NCI-H1930 (cell line): ENCODE data around the gene FMOD.
"Not testable (repeated sequence)": the region's sequence is repeated elsewhere in the genome, so short reads cannot be mapped to it uniquely, and the experiment has no call there.

Experiments
- DNase-seq, 2 experiments: peaks; one replicate each; lab custom pipeline; 2025; lab: John Stamatoyannopoulos, UW

Gene FMOD

DNA sequence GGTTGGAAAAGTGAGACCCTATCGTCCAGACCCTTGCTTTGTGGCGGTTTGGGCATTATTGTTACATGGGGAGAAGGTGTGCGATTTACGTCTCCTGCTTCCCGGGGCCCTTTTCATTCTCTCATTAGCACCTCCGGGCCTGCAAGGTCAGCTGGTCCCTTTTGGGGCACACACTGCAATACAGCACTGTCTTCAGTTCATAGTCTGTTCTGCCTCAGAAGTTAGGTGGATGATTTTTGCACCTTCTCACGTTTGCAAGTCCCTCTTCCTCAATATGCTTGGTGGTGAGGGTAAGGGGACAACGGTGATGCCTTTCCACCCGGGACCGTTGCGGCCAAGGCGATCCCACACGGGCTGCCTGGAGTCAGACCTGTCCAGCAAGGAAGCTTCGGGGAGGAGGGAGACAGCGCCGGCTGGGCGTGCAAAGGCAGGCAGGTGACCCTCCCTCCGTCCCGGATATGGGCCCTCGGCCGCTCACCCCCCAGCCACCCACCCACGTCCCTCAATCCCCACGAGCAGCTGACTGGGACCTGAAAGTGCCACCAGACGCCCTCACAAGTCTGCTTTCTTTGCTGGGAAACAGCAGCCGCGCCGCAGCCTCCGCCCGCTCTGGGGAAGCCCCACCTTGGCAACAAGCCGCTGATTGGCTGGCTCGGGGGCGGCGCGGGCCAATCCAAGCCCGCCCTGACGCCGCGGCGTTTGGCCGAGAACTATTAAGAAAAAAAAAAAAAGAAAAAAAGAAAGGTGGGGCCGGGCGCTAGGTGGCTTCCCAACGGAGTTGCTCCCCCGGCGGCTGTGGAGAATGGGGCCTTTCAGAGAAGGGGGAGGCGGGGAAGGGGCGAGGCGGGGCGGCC is 23.9 kb downstream of the FMOD start:
- peak; percentile 87 to 88 for DNase-seq

DNA sequence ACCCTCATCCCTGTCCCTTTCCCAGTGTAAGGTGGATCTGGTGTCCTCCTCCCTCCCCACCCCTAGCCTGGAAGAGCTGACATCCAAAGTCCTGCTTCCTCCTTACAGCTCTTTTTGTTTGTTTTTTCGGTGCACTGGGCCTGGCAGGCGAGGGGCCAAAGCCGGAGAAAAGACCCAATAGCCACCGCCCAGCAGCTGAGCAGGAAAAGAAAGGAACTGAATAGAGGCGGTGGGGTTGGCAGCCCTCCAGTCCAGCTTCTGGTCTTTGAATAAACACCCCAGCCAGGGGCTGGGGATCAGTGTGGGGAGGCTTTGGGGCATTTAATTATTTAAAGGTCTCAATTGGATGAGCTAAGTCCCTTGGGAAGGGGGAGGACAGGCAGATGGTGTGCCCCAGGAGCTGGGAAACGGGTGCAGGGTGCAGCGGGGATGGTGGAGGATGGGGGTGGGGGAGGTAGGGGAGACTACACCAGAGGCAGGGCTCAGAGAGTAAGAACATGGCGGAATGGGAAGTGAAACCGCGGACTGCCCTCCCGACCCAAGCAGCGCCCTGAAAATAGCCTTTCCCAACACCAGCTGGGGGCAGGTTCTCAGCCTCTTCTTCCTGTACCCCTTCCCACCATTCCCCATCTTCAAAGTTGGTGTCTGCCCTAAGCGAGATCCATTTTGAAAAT is 25.4 kb downstream of the FMOD start:
- peak in 1 of 2 experiments; percentile 10 for DNase-seq

DNA sequence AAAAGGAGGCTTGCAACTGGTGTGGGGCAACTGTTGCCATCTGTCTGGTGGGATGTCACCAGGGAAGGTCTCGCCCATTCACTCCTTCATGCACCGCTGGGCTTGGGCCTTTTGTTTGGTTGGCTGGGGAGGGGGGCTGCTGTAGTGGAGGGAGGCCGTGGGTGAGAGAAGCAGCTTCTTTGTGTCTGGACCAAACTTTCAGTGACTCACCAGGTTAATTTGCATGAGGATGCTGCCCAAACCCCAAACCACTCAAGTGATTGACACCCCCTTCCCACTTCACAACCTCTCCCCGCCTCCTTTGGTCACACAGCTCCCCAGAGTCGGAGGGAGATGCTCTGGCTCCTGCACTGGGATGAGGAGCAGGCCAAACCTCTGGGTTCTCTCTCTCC is 25.9 kb downstream of the FMOD start:
- DNase-seq, result no peak

DNA sequence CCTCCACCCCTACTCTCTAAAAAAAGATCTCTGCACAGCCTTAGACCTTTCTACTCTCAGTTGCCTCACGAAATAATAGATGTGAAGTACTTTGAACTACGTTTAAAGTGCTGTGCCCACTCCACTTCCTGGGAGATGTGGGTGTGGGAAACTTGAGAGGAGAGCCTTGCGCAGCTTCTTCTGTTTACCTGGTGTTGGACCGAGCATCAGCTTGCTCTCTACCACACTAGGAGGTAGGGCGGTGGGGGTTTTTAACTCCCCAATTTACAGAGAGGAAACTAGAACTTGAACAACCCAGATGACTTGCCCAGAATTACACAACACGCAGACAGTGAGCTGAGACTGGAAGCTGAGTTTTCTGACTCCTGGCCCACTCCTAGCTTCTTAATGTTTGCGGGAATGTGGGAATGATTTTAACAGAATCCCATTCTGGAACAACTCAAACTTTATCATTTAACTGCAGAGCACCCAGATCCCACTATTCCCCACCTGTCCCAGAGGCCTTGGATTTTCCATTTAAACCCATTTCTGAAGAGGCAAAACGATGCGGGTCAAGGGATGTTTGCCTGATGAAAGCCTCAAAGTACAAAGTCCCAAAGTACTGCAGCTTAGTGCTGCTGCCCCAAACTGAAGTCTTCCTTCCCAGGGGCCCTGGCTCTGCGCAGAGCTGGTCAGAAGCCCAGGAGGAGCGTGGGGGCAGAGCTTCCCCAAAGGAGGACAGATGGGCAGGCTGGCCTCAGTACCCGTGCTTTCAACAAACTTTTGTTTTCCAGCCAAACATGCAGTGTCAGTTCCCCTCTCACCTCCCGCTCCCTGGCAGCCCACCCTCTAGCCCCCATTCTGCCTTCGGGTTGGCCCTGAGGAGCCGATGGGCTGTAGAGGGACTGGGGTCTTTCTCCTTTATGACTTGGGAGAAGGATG is 26.6 kb downstream of the FMOD start:
- no peak for DNase-seq

DNA sequence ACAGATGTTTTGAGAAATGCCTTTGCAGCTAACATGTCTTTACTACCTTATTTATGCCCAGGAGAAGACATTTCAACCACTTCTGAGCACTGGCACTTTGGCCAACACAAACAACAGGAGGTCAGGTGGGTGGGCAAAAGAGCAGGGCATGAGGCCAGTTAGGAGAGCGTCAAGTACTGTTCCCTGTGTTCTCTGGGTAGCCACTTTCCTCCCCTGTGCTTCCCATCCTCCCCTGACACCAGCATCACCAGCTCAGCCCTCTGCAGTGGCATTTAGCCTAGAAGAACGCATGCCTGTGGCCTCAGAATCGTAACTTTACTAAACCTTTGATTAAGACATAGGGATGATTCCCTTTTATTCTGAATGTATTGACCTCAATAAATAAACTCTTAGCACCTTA is 27.3 kb downstream of the FMOD start:
- no peak for DNase-seq

DNA sequence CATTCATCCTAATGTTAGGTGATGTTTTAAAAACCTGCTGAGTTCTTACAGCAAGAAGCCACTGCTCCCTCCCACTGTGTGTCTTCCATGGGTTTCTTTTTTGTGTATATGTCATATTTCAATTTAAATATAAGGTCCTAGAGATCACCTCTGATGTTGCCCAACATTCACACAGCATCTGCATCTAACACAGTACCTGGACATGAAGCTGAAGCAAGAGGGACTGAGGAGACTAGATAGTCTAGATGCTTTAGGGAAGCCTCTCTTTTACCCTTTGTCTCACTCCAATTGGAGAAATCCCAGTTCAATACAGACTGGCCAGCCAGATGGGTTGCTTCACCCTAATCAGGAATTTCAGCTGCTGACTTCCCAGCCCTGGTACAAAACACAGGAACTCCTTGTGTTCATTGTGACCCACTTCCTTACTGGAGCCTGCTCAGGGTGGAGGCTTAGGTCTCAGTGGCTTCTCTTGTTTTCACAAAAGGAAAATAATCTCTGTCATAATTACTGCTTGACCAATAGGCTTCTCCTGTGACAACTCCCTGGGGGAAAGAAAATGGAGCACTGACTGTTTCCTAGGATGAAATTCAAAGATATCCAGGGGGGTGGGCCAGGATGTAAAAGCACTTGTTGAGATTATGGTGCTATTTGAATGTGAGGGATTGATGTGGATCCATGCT is 28.3 kb downstream of the FMOD start:
- DNase-seq, result no peak

DNA sequence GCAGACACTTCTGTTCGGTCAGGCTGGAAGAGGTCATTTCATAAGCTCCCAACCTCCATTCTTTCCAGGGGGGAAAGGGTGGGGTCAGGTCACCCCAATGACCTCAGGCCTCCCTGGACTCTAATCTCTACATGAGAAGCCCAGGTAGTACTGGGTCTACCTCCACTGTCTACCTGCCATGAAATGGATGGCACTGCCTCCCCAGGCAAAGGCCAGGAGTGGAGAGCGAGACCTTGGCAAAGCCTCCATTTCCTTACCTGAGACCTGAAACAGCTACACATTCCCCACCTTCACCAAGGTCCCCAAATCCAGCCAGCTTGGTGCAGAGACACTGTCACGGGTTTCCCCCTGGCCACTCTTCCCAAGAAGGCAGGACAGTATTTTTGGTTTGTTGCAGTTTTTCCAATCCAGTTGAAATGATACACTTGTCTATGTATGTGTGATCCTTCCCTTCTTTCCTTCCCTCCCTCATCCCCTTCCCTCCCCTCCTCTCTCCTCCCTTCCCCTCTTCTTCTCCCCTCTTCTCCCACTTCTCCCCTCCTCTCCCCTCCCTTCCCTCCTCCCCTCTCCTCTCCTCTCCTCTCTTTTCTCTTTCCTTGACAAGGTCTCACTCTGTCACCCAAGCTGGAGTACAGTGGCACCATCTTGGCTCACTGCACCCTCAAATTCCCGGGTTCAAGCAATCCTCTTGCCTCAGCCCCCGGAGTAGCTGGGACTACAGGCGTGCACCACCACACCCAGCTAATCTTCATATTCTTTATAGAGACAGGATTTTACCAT is 29.5 kb downstream of the FMOD start:
- no peak for DNase-seq

DNA sequence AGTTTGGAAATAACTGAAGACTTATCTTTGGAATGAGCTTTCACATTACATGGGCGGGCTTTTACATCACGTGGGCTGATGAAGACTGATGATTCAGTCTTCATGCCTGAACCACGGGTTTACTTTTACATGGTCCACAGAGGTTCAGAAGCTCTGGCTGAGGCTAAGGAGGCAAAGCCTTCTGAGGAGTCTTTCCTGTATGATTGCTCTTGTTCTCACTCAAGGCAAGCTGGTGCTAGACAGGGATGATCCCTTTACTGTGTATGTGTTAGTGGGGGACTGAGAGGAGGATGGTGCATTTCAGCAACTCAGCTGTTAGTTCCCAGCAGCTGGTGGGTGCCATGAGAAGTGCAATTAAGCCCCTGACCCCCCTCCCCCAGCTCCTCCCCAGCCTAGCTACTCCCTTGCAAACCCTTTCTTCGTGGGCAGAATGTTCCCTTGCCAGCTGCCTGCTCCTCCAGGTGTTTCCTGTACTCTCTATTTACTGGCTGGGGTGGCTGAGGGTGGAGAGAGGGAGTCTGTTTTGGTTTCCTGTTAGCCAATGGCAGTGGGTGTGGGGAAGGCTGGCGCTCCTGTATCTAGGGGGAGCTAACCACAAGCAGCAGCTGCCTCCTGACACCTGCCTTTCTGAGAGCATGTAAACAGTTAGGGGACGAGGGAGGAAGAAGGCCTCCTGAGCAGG is 30.2 kb downstream of the FMOD start:
- peak in 1 of 2 experiments; percentile 24 for DNase-seq

DNA sequence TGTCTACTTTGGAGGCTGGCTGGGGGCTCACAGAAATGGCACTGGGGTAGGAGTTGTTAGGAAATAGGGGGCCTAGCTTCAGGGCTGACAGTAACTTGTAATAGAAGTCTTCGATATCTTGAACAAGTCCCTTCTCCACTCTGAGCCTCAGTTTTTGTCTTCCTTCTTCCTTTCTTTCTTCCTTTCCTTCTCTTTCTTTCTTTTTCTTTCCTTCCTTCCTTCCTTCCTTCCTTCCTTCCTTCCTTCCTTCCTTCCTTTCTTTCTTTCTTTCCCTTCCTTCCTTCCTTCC is 32.7 kb downstream of the FMOD start:
- DNase-seq, result no peak

DNA sequence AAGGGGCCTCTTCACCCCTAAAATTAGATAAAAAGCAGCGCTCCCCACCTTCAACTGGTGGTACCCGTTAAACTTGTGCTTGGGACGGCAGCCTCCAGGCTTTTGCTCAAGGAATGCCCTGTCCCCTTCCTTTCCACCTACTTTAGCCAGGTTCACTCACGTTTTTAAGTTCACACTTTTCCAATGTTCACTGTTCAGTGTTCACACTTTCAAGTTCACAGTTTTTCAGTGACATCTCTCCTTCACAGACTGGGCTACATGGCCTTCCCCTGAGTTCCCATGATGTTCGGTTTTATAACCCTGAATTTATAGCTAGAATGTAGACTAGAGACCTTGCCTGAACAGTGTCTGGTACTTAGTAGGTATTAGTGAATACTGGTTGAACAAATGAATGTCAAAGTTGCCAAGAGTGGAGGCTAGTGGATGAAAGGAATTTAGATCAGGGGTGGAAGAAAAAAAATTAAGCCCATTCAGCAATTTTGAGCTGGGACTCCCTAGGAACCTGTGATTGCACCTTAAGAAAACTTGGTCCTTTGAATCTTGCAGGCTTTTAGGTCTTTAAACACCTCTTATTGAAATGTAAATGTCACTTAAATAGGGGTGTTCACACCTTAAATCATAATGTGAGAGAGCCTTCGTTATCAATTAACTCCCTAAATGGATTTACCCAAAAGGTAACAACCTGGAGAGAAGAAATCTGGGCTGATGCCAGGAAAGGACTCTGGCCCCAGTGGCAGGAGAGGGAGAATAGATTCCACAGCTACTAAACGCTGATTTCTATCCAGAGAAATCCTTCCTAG is 33.3 kb downstream of the FMOD start:
- DNase-seq, result no peak

DNA sequence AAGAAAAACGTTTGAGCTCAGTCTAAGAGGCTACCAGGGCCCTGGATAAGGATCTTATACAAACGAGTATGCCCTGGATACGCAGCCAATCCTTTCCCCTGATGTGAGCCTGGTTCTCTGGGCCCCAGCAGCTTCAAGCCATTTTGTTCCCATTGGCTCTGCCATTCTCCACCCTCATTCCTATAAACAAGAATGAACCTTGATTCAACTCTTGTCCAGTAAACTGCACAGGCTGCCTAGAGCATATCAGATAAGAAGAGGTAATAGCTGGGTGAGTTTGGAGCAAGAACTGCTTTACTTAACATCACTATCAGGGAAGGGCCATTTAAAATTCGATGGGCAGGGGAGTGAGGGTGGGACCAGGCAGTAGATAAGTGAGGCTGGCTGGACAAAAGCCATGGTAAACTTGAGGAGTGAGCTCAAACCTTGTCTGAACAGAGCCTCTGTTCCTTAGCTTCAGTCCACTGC is 34.3 kb downstream of the FMOD start:
- no peak for DNase-seq

DNA sequence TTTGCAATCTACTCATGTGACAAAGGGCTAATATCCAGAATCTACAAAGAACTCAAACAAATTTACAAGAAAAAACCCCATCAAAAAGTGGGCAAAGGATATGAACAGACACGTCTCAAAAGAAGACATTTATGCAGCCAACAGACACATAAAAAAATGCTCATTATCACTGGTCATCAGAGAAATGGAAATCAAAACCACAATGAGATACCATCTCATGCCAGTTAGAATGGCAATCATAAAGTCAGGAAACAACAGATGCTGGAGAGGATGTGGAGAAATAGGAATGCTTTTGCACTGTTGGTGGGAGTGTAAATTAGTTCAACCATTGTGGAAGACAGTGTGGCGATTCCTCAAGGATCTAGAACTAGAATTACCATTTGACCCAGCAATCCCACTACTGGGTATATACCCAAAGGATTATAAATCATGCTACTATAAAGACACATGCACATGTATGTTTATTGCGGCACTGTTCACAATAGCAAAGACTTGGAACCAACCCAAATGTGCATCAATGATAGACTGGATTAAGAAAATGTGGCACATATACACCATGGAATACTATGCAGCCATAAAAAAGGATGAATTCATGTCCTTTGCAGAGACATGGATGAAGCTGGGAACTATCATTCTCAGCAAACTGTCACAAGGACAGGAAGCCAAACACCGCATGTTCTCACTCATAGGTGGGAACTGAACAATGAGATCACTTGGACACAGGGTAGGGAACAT is 36.7 kb downstream of the FMOD start:
- not testable (repeated sequence) for DNase-seq

DNA sequence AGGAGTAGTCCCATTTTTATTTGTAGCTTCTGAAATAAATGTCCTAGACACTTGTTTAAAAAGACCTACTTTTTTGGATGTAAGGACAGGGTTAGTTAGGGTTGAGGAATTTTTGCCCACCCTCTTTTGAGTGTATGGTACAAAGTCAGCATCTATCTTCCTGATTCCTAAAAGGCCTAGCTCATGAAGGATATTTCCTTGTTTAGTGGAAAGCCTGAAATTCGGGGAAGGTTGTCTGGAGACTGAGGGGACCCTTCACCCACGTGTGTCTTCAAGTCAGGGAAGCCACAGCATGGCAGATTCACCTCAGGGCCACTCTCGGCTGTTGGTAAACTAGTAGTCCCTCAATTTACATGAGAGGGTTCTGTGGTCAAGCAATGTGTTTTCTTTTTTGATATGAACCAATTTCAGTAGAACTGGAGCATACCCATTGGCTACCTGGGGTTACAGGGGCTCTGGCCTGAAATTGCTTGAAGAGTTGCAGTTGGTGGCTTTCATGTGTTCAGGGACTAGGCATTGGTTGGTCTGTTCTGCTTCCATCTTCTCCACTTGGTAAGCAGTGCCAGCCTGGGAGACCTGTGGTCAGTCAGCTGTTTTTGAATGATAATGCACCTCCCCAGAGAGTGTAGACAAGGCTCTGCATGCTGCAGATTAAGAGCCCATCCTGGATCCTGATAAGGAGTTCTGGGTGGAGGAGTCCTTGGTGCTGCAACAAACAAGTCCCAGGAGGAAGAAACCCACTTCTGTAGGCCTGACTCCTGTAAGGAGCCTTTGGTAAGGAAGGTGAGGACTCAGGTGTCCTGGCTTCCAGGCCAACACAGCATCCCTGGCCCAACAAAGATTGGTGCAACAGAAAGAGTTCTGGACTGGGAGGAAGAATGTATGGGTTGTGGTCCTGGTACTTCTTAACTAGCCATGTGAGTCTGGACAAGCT is 39.3 kb downstream of the FMOD start:
- DNase-seq, result no peak

DNA sequence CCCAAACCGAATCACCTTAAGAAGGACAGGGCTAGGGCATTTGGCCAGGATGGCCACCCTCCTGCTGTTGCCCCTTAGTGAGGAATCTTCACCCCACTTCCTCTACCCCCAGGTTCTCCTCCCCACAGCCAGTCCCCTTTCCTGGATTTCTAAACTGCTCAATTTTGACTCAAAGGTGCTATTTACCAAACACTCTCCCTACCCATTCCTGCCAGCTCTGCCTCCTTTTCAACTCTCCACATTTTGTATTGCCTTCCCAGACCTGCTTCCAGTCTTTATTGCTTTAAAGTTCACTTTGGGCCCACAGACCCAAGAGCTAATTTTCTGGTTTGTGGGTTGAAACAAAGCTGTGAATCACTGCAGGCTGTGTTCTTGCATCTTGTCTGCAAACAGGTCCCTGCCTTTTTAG is 42.0 kb downstream of the FMOD start:
- DNase-seq, result no peak

DNA sequence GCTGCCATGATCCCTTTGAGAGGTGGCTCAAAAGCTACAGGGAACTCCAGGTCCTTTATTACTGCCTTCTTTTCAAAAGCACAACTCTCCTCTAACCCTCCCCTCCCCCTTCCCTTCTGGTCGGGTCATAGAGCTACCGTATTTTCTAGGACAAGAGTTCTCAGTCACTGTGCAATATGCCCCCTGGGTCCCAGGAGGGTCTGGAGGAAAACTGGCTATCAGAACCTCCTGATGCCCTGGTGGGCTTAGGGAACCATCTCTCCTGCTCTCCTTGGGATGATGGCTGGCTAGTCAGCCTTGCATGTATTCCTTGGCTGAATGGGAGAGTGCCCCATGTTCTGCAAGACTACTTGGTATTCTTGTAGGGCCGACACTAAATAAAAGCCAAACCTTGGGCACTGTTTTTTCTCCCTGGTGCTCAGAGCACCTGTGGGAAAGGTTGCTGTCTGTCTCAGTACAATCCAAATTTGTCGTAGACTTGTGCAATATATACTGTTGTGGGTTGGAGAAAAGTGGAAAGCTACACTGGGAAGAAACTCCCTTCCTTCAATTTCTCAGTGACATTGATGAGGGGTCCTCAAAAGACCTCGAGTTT is 42.5 kb downstream of the FMOD start:
- DNase-seq, result no peak

DNA sequence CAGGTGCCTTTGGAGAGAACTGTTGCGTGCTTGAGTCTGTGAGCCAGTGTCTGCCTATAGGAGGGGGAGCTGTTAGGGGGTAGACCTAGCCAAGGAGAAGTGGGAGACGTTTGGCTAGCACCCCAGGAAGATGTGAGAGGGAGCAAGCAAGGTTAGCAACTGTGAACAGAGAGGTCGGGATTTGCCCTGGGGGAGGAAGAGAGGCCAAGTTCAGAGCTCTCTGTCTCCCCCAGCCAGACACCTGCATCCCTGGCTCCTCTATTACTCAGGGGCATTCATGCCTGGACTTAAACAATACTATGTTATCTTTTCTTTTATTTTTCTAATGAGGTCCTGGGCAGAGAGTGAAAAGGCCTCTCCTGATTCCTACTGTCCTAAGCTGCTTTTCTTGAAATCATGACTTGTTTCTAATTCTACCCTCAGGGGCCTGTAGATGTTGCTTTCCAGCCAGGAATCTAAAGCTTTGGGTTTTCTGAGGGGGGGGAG is 43.2 kb downstream of the FMOD start:
- no peak for DNase-seq

DNA sequence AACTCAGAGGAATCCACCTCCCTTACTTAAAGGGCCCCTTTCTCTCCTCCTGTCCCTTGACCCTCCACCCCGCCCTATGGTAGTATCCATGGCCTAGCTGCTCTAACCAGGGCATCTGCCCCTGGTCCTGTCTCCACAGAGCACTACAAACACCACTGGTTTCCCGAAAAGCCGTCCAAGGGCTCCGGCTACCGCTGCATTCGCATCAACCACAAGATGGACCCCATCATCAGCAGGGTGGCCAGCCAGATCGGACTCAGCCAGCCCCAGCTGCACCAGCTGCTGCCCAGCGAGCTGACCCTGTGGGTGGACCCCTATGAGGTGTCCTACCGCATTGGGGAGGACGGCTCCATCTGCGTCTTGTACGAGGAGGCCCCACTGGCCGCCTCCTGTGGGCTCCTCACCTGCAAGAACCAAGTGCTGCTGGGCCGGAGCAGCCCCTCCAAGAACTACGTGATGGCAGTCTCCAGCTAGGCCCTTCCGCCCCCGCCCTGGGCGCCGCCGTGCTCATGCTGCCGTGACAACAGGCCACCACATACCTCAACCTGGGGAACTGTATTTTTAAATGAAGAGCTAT is 43.9 kb downstream of the FMOD start:
- DNase-seq, result no peak
